ENCODE results near the gene TSPAN5. TPM values are rescaled to one million over a fixed set of nuclear protein-coding genes. Genes with fewer than 3 reads are reported as not detected.

TSPAN5 gene
- polyA plus RNA-seq, 1 donor from 2014 or later, result 18.8 TPM

- Histone ChIP-seq H4K20me1 (ENCODE audit: insufficient read depth) (no peaks in the 10 kb centered on the region), H2AFZ (ENCODE audit: low read depth, low read length) (no peak overlapping the region), H3K36me3 (ENCODE audit: insufficient read depth, low read length) (no peaks in the 10 kb centered on the region), H3K27me3 (ENCODE audit: insufficient read depth, low read depth, low read length) (no peaks in the 10 kb centered on the region), H3F3A (ENCODE audit: insufficient read depth, low read length, poor library complexity, severe bottlenecking) (no peaks in the 10 kb centered on the region), H3K27ac (ENCODE audit: low read length) (no peak overlapping the region), H3K9me3 (ENCODE audit: low read length) (peaks cover 2% of the 10 kb centered on the region), H3K79me2 (replicated peaks; ENCODE audit: insufficient read depth, low read length) (no peaks in the 10 kb centered on the region), H3K9me2 (ENCODE audit: insufficient read depth, low read length) (no peaks in the 10 kb centered on the region), H3K4me2 (ENCODE audit: low read length) (no peak overlapping the region), H3K4me3 (ENCODE audit: low read length) (no peak overlapping the region), H3K9ac (ENCODE audit: low read length) (no peak overlapping the region)
- TF ChIP-seq MXI1 (conservative IDR thresholded peaks at IDR 0.05; ENCODE audit: poor library complexity, severe bottlenecking), result no peak
Measured at GRCh38 chr4:98669577-98669976, 11.2 kb upstream of the TSPAN5 start.

- H3K27me3 ChIP-seq (ENCODE audit: insufficient read depth, low read depth, low read length), result peaks cover 6% of the 10 kb centered on the region
- H3K9me2 ChIP-seq (ENCODE audit: insufficient read depth, low read length), result no peaks in the 10 kb centered on the region
- H3K79me2 ChIP-seq (replicated peaks; ENCODE audit: insufficient read depth, low read length), result no peaks in the 10 kb centered on the region
- no peaks in the 10 kb centered on the region for H4K20me1 ChIP-seq (ENCODE audit: insufficient read depth)
- H3K9me3 ChIP-seq (ENCODE audit: low read length), result peaks cover 3% of the 10 kb centered on the region
- no peak overlapping the region for H2AFZ ChIP-seq (ENCODE audit: low read depth, low read length)
- H3K4me3 ChIP-seq (ENCODE audit: low read length), result no peak overlapping the region
- no peak for TF ChIP-seq EZH2 (IDR thresholded peaks at IDR 0.05; ENCODE audit: borderline replicate concordance, insufficient read depth, low read length, poor library complexity, severe bottlenecking)
- no peak for TF ChIP-seq TAF1 (IDR thresholded peaks at IDR 0.05; ENCODE audit: low read depth)
- no peak for TF ChIP-seq SMC3 (conservative IDR thresholded peaks at IDR 0.05; ENCODE audit: poor library complexity)
- TF ChIP-seq RAD21 (conservative IDR thresholded peaks at IDR 0.05), result no peak
- no peak for TF ChIP-seq MXI1 (conservative IDR thresholded peaks at IDR 0.05; ENCODE audit: poor library complexity, severe bottlenecking)
- TF ChIP-seq EP300 (conservative IDR thresholded peaks at IDR 0.05; ENCODE audit: poor library complexity, severe bottlenecking), result no peak
- TF ChIP-seq POLR2AphosphoS5 (IDR thresholded peaks at IDR 0.05), result no peak
- TF ChIP-seq REST (IDR thresholded peaks at IDR 0.05; ENCODE audit: borderline replicate concordance), result no peak
- no peak for TF ChIP-seq CTCF (IDR thresholded peaks at IDR 0.05; ENCODE audit: poor library complexity, severe bottlenecking)
- no peak overlapping the region for H3K27ac ChIP-seq (ENCODE audit: low read length)
- no peak overlapping the region for H3K9ac ChIP-seq (ENCODE audit: low read length)
- peaks cover 3% of the 10 kb centered on the region for H3F3A ChIP-seq (ENCODE audit: insufficient read depth, low read length, poor library complexity, severe bottlenecking)
- no peaks in the 10 kb centered on the region for H3K36me3 ChIP-seq (ENCODE audit: insufficient read depth, low read length)
- H3K4me2 ChIP-seq (ENCODE audit: low read length), result no peak overlapping the region
Measured at GRCh38 chr4:98664959-98665358, 6.5 kb upstream of the TSPAN5 start.

Measured in neural cell (in vitro differentiated cells).